Mesenchymal stem cell (in vitro differentiated cells and primary cell): ENCODE measurements around the gene NRBF2.
"Not testable (repeated sequence)": the region's sequence is repeated elsewhere in the genome, so short reads cannot be mapped to it uniquely, and the experiment has no call there.

Experiments
- DNase-seq: peaks from one replicate; pipeline ENCODE4 v3.0.0-alpha.2; 2013
- H2AFZ ChIP-seq: one replicate; pipeline ENCODE4 v1.6.1; 2013; ENCODE audit warnings: low read depth, mild to moderate bottlenecking, control low read depth, inconsistent platforms, low read length, moderate library complexity
- H2AK5ac ChIP-seq: 2 replicates; pipeline ENCODE4 v1.6.1; 2013; ENCODE audit warnings: low read length, moderate library complexity, mild to moderate bottlenecking, inconsistent platforms; ENCODE audit not compliant: severe bottlenecking
- H2BK120ac ChIP-seq: one replicate; pipeline ENCODE4 v1.6.1; 2013; ENCODE audit warnings: low read depth, mild to moderate bottlenecking, inconsistent platforms, low read length, moderate library complexity
- H2BK12ac ChIP-seq, 2 experiments: one replicate each; pipeline ENCODE4 v1.6.1; 2013; ENCODE audit warnings: inconsistent platforms in 2 of 2, low read length in 2 of 2, mild to moderate bottlenecking in 2 of 2, moderate library complexity in 2 of 2, control low read depth in 1 of 2
- H2BK15ac ChIP-seq: one replicate; pipeline ENCODE4 v1.6.1; 2013; ENCODE audit warnings: mild to moderate bottlenecking, low read depth, inconsistent platforms; ENCODE audit not compliant: poor library complexity, severe bottlenecking
- H2BK5ac ChIP-seq: 2 replicates; pipeline ENCODE4 v1.6.1; 2013; ENCODE audit warnings: low read depth, mild to moderate bottlenecking, low read length, control low read depth, inconsistent platforms; ENCODE audit not compliant: poor library complexity, severe bottlenecking
- H3K14ac ChIP-seq, 2 experiments: one replicate each; pipeline ENCODE4 v1.6.1; 2013; ENCODE audit warnings: inconsistent platforms in 2 of 2, low read length in 2 of 2, control low read depth in 1 of 2, mild to moderate bottlenecking in 1 of 2, moderate library complexity in 1 of 2
- H3K18ac ChIP-seq, 2 experiments: one replicate each; pipeline ENCODE4 v1.6.1; 2013; ENCODE audit warnings: inconsistent platforms in 2 of 2, low read length in 2 of 2, control low read depth in 1 of 2, low read depth in 1 of 2, mild to moderate bottlenecking in 1 of 2
- H3K23ac ChIP-seq, 2 experiments: one replicate each; pipeline ENCODE4 v1.6.1; 2013; ENCODE audit warnings: inconsistent platforms in 2 of 2, low read length in 2 of 2, mild to moderate bottlenecking in 2 of 2, moderate library complexity in 2 of 2, control low read depth in 1 of 2
- H3K27ac ChIP-seq: 2 replicates; pipeline ENCODE4 v1.5.1; 2013; ENCODE audit warnings: mild to moderate bottlenecking, moderate library complexity, low read length, control low read depth, inconsistent platforms; ENCODE audit not compliant: poor library complexity, severe bottlenecking
- H3K27me3 ChIP-seq, 2 experiments: 2 replicates each; pipeline versions ENCODE4 v1.6.1 to v1.7.0; 2013; ENCODE audit warnings: low read length in 2 of 2, mild to moderate bottlenecking in 2 of 2, moderate library complexity in 2 of 2, control low read depth in 1 of 2, inconsistent platforms in 1 of 2; ENCODE audit not compliant: control insufficient read depth in 1 of 2, insufficient read depth in 1 of 2
- H3K36me3 ChIP-seq, 2 experiments: 2 replicates each; pipeline versions ENCODE4 v1.6.1 to v1.7.0; 2013; ENCODE audit warnings: low read length in 2 of 2, control low read depth in 1 of 2, inconsistent platforms in 1 of 2, low read depth in 1 of 2, mild to moderate bottlenecking in 1 of 2; ENCODE audit not compliant: insufficient read depth in 2 of 2, control insufficient read depth in 1 of 2
- H3K4ac ChIP-seq, 2 experiments: one replicate each; pipeline ENCODE4 v1.6.1; 2013; ENCODE audit warnings: inconsistent platforms in 2 of 2, low read length in 2 of 2, mild to moderate bottlenecking in 2 of 2, moderate library complexity in 2 of 2, control low read depth in 1 of 2, low read depth in 1 of 2
- H3K4me1 ChIP-seq: 2 replicates; pipeline ENCODE4 v1.6.1; 2013; ENCODE audit warnings: low read depth, low read length, control low read depth; ENCODE audit not compliant: control insufficient read depth, insufficient read depth
- H3K4me2 ChIP-seq: 2 replicates; pipeline ENCODE4 v1.6.1; 2013; ENCODE audit warnings: low read length, mild to moderate bottlenecking, inconsistent platforms; ENCODE audit not compliant: poor library complexity, severe bottlenecking
- H3K4me3 ChIP-seq, 2 experiments: 2 replicates each; pipeline versions ENCODE4 v1.5.1 to v1.7.0; 2013; ENCODE audit warnings: low read length in 2 of 2, mild to moderate bottlenecking in 2 of 2, control low read depth in 1 of 2, low read depth in 1 of 2; ENCODE audit not compliant: insufficient read depth in 1 of 2
- H3K79me1 ChIP-seq: replicated peaks from 2 replicates; pipeline ENCODE4 v1.6.1; 2013; ENCODE audit warnings: mild to moderate bottlenecking, control low read depth, low read length, inconsistent platforms; ENCODE audit not compliant: poor library complexity, severe bottlenecking
- H3K9ac ChIP-seq: 2 replicates; pipeline ENCODE4 v1.7.0; 2013; ENCODE audit warnings: mild to moderate bottlenecking, low read length, moderate library complexity
- H3K9me3 ChIP-seq: 2 replicates; pipeline ENCODE4 v1.7.0; 2013; ENCODE audit warnings: mild to moderate bottlenecking, low read length; ENCODE audit not compliant: control insufficient read depth
- H4K8ac ChIP-seq: one replicate; pipeline ENCODE4 v1.6.1; 2013; ENCODE audit warnings: inconsistent platforms, mild to moderate bottlenecking, low read length, moderate library complexity
- H4K91ac ChIP-seq: one replicate; pipeline ENCODE4 v1.6.1; 2013; ENCODE audit warnings: mild to moderate bottlenecking, low read length, inconsistent platforms
- WGBS: methylation state at CpG from one replicate; pipeline ENCODE4 v1.1.7; 2013; ENCODE audit warnings: mixed read lengths; 5-methylcytosine and 5-hydroxymethylcytosine counted together

The NRBF2 gene

GRCh38 chr10:63145782-63146181, 12.7 kb downstream of the NRBF2 start:
- H3K4me3 ChIP-seq: peak overlapping the region in 1 of 2 experiments; percentile 22
- H3K14ac ChIP-seq: no peak overlapping the region

GRCh38 chr10:63146503-63146902, 13.4 kb downstream of the NRBF2 start:
- no peaks in the 10 kb centered on the region for H3K9me3 ChIP-seq
- no peak overlapping the region for H2AK5ac ChIP-seq
- no peak overlapping the region for H3K14ac ChIP-seq
- H3K27me3 ChIP-seq: no peaks in the 10 kb centered on the region
- no peak overlapping the region for H2BK15ac ChIP-seq
- no peak overlapping the region for H2BK5ac ChIP-seq
- DNase-seq: no peak
- no peak overlapping the region for H2BK12ac ChIP-seq
- peak overlapping the region; percentile 57 for H3K9ac ChIP-seq
- peaks cover 16% of the 10 kb centered on the region for H3K79me1 ChIP-seq
- peaks cover 3 to 40% of the 10 kb centered on the region in 2 experiments for H3K36me3 ChIP-seq
- H2AFZ ChIP-seq: no peak overlapping the region
- no peak overlapping the region for H3K27ac ChIP-seq
- H3K18ac ChIP-seq: no peak overlapping the region
- H4K91ac ChIP-seq: no peak overlapping the region
- no peak overlapping the region for H3K23ac ChIP-seq
- H3K4me1 ChIP-seq: no peaks in the 10 kb centered on the region
- H4K8ac ChIP-seq: no peak overlapping the region
- H2BK120ac ChIP-seq: no peak overlapping the region
- H3K4me3 ChIP-seq: no peak overlapping the region
- no peak overlapping the region for H3K4ac ChIP-seq
- H3K4me2 ChIP-seq: no peak overlapping the region

More at GRCh38 chr10:63145782-63146181, 12.7 kb downstream of the NRBF2 start:
- no peak overlapping the region for H3K23ac ChIP-seq
- H3K18ac ChIP-seq: no peak overlapping the region
- peak; percentile 65 for DNase-seq
- H3K9ac ChIP-seq: peak overlapping the region; percentile 57
- no peak overlapping the region for H2AK5ac ChIP-seq
- H3K4me2 ChIP-seq: no peak overlapping the region
- H4K8ac ChIP-seq: no peak overlapping the region
- no peak overlapping the region for H2AFZ ChIP-seq
- H3K36me3 ChIP-seq: peaks cover 3 to 40% of the 10 kb centered on the region in 2 experiments
- peaks cover 14% of the 10 kb centered on the region for H3K79me1 ChIP-seq
- H3K9me3 ChIP-seq: no peaks in the 10 kb centered on the region
- no peak overlapping the region for H3K4ac ChIP-seq
- H4K91ac ChIP-seq: no peak overlapping the region
- no peaks in the 10 kb centered on the region for H3K4me1 ChIP-seq
- no peak overlapping the region for H2BK12ac ChIP-seq
- H3K27ac ChIP-seq: no peak overlapping the region
- H3K27me3 ChIP-seq: no peaks in the 10 kb centered on the region
- no peak overlapping the region for H2BK15ac ChIP-seq
- H2BK5ac ChIP-seq: no peak overlapping the region
- no peak overlapping the region for H2BK120ac ChIP-seq

GRCh38 chr10:63150745-63151144, 17.6 kb downstream of the NRBF2 start:
- no peak overlapping the region for H3K4ac ChIP-seq
- H3K27me3 ChIP-seq: no peaks in the 10 kb centered on the region
- no peak overlapping the region for H4K91ac ChIP-seq
- H3K14ac ChIP-seq: no peak overlapping the region
- no peak overlapping the region for H2BK5ac ChIP-seq
- 94% methylated on average over 4 of the region's 4 CpGs for WGBS
- DNase-seq: no peak
- H2AK5ac ChIP-seq: no peak overlapping the region
- no peak overlapping the region for H3K18ac ChIP-seq
- H2AFZ ChIP-seq: no peak overlapping the region
- H2BK120ac ChIP-seq: no peak overlapping the region
- no peak overlapping the region for H4K8ac ChIP-seq
- H3K4me3 ChIP-seq: no peak overlapping the region
- no peak overlapping the region for H3K9ac ChIP-seq
- peaks cover 23% of the 10 kb centered on the region for H3K79me1 ChIP-seq
- H3K9me3 ChIP-seq: no peaks in the 10 kb centered on the region
- H2BK12ac ChIP-seq: peak overlapping the region in 1 of 2 experiments; percentile 31
- H3K4me2 ChIP-seq: no peak overlapping the region
- H3K27ac ChIP-seq: no peak overlapping the region
- no peak overlapping the region for H2BK15ac ChIP-seq
- H3K36me3 ChIP-seq: peaks cover 11 to 76% of the 10 kb centered on the region in 2 experiments
- H3K4me1 ChIP-seq: peaks cover 1% of the 10 kb centered on the region
- peak overlapping the region in 1 of 2 experiments; percentile 40 for H3K23ac ChIP-seq

- H3K9ac ChIP-seq, H3K14ac ChIP-seq, H3K4me1 ChIP-seq, H2BK12ac ChIP-seq, H3K27me3 ChIP-seq, H2AFZ ChIP-seq, H4K8ac ChIP-seq, H3K23ac ChIP-seq, H3K4me3 ChIP-seq, H3K27ac ChIP-seq, H3K4me2 ChIP-seq, H2BK120ac ChIP-seq, H2BK15ac ChIP-seq, H4K91ac ChIP-seq, H2BK5ac ChIP-seq, H3K18ac ChIP-seq, H3K4ac ChIP-seq, H2AK5ac ChIP-seq, H3K9me3 ChIP-seq, DNase-seq: not testable (repeated sequence)
- WGBS: over 99% methylated on average over 8 of the region's 9 CpGs
- Histone ChIP-seq H3K79me1 (peaks cover 19% of the 10 kb centered on the region), H3K36me3 (peaks cover 11 to 62% of the 10 kb centered on the region in 2 experiments)
Observed at GRCh38 chr10:63153868-63154545, 20.9 kb downstream of the NRBF2 start.
